Measurements from ENCODE around the gene RNF135.

The RNF135 gene

GRCh38 chr17:31048142-31048541 is 77.3 kb downstream of the RNF135 start:
- Histone ChIP-seq H3K9me3 (ENCODE audit: control insufficient read depth in 1 of 2, low read length in 2 of 2) (peaks cover 0 to 4% of the 10 kb centered on the region in 2 donors), H3K4me1 (ENCODE audit: control insufficient read depth in 1 of 2, insufficient read depth in 2 of 2, low read length in 2 of 2) (peaks cover 0 to 5% of the 10 kb centered on the region in 2 donors), H3K36me3 (ENCODE audit: control insufficient read depth in 1 of 2, insufficient read depth in 2 of 2, low read length in 2 of 2) (peaks cover 0 to 4% of the 10 kb centered on the region in 2 donors), H3K4me3 (ENCODE audit: low read depth in 1 of 2, low read length in 2 of 2) (no peak overlapping the region), H3K27ac (ENCODE audit: low read length) (no peak overlapping the region), H3K27me3 (ENCODE audit: low read depth, low read length) (no peaks in the 10 kb centered on the region)

DNA sequence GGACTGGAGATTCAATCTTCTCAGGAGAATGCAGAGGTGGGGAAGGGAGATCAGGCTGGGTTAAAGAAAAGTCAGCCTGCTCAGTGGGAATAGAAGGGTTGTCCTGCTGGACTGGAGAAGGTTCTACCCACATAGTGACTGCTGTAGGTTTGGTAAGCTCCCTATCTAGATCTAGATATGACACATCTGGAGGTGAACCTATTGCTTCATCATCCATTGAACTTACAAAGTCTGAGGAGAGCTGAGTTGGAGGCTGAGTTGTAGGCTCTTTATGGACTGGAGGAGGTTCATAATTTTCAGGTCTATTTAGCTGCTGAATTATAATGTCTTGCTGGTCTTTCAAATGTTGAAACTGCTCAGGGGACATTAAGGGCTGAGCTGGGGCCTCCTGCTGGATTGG is 77.9 kb downstream of the RNF135 start:
- peaks cover 0 to 6% of the 10 kb centered on the region in 2 donors for H3K4me1 ChIP-seq (ENCODE audit: control insufficient read depth in 1 of 2, insufficient read depth in 2 of 2, low read length in 2 of 2)
- H3K4me3 ChIP-seq (ENCODE audit: low read depth in 1 of 2, low read length in 2 of 2) = no peak overlapping the region
- H3K27me3 ChIP-seq (ENCODE audit: low read depth, low read length) = no peaks in the 10 kb centered on the region
- no peak overlapping the region for H3K27ac ChIP-seq (ENCODE audit: low read length)
- H3K9me3 ChIP-seq (ENCODE audit: control insufficient read depth in 1 of 2, low read length in 2 of 2) = peaks cover 0 to 4% of the 10 kb centered on the region in 2 donors
- peaks cover 0 to 4% of the 10 kb centered on the region in 2 donors for H3K36me3 ChIP-seq (ENCODE audit: control insufficient read depth in 1 of 2, insufficient read depth in 2 of 2, low read length in 2 of 2)

Data from muscle layer of duodenum (tissue), 2 donors.